Neutrophil (primary cell): ENCODE results near the gene COX6A1.

Experiments used
- H3K27ac ChIP-seq: fragments of 200-600 bp; sonication (generic); 2 replicates; pipeline ENCODE4 v1.5.1; 2016; ENCODE audit warnings: mild to moderate bottlenecking, moderate library complexity
- H3K27me3 ChIP-seq: fragments of 200-600 bp; sonication (generic); 2 replicates; pipeline ENCODE4 v1.6.0; 2016; ENCODE audit warnings: mild to moderate bottlenecking
- H3K36me3 ChIP-seq: fragments of 200-600 bp; sonication (generic); 2 replicates; pipeline ENCODE4 v1.5.1; 2017
- H3K4me1 ChIP-seq, 2 experiments: fragments of 200-600 bp in 1 of 2; sonication (generic) in 1 of 2; 1 replicate in 1 of 2; 2 replicates in 1 of 2; pipeline versions ENCODE4 v1.5.1 to v1.6.1; 2013 to 2016; ENCODE audit warnings: low read depth in 1 of 2, low read length in 1 of 2, mild to moderate bottlenecking in 1 of 2, moderate library complexity in 1 of 2; ENCODE audit not compliant: control insufficient read depth in 1 of 2, insufficient read depth in 1 of 2
- H3K4me3 ChIP-seq, 2 experiments: fragments of 200-600 bp in 1 of 2; sonication (generic) in 1 of 2; 1 replicate in 1 of 2; 2 replicates in 1 of 2; pipeline ENCODE4 v1.5.1; 2013 to 2016; ENCODE audit warnings: low read depth in 1 of 2, low read length in 1 of 2, mild to moderate bottlenecking in 1 of 2, moderate library complexity in 1 of 2
- H3K9me3 ChIP-seq: fragments of 200-600 bp; sonication (generic); 2 replicates; pipeline ENCODE4 v1.5.1; 2016
- CTCF ChIP-seq: fragments of 200-600 bp; sonication (generic); IDR thresholded peaks from 2 replicates; pipeline ENCODE4 v1.5.1; 2016; ENCODE audit warnings: antibody characterized with exemption

COX6A1 gene

GRCh38 chr12:120475643-120476042 lies 37.7 kb downstream of the COX6A1 start:
- no peaks in the 10 kb centered on the region for H3K4me1 ChIP-seq
- no peak for TF ChIP-seq CTCF

GRCh38 chr12:120479458-120479857 lies 41.5 kb downstream of the COX6A1 start:
- TF ChIP-seq CTCF, result no peak
- Histone ChIP-seq H3K9me3 (no peaks in the 10 kb centered on the region), H3K27me3 (no peaks in the 10 kb centered on the region), H3K36me3 (no peaks in the 10 kb centered on the region), H3K4me3 (no peak overlapping the region), H3K4me1 (no peaks in the 10 kb centered on the region), H3K27ac (no peak overlapping the region)

More at GRCh38 chr12:120475643-120476042, 37.7 kb downstream of the COX6A1 start:
- Histone ChIP-seq H3K9me3 (no peaks in the 10 kb centered on the region), H3K4me3 (no peak overlapping the region), H3K27me3 (no peaks in the 10 kb centered on the region), H3K36me3 (no peaks in the 10 kb centered on the region), H3K27ac (no peak overlapping the region)

DNA sequence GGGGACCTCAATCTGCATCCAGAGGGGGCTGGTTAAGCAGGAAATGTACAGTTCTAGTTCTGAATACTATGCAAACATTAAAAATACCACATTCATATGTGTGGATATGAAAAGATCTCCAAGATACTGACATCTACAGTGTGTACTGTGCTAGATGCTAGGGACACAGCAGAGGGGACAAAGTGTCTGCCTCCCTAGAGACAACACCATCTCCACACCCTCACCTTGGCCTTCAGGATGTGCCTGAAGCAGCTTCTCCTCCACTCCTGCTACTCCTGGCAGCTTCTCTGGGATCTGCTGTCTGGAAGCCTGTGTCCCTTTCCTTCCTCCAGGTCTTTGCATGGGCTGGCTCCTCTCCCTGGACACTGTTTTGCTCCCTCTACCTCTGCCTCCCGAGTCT lies 42.3 kb downstream of the COX6A1 start:
- Histone ChIP-seq H3K4me3 (no peak overlapping the region), H3K4me1 (no peaks in the 10 kb centered on the region), H3K36me3 (no peaks in the 10 kb centered on the region), H3K9me3 (no peaks in the 10 kb centered on the region), H3K27ac (no peak overlapping the region), H3K27me3 (no peaks in the 10 kb centered on the region)
- TF ChIP-seq CTCF, result no peak

DNA sequence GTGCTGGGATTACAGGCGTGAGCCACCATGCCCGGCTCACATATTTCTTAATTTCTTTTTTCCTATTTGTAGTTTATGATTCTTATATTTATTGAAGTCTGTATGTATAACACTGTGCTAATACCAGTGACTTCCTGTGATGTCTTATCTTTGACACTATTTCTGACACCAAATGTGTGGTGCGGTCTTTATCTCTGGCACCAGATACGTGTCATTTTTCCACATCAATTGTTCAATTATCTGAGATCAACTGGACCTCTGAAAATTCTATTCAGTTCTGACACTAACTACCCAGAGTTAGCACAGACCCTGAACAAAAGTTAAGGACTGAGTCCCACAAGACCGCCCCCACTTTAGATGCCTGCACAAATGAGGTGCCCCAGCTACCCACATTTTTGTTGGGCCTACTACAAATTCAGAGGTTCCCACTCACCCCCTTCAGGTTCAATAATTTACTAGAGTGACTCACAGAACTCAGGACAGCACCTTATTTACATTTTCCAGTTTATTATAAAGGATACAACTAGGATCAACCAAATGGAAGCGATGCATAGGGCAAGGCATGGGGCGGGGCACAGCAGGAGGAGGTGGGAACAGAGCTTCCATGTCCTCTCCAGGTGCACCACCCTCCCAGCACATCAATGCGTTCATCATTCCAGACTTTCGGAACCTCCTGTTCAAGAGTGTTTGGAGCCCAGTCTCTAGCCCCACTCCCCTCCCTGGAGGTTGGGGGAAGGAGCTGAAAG lies 43.3 kb downstream of the COX6A1 start:
- TF ChIP-seq CTCF, result no peak
- H3K27me3 ChIP-seq, result no peaks in the 10 kb centered on the region
- no peak overlapping the region for H3K4me3 ChIP-seq
- no peaks in the 10 kb centered on the region for H3K9me3 ChIP-seq
- H3K36me3 ChIP-seq, result no peaks in the 10 kb centered on the region
- no peak overlapping the region for H3K27ac ChIP-seq
- H3K4me1 ChIP-seq, result no peaks in the 10 kb centered on the region

- no peaks in the 10 kb centered on the region for H3K9me3 ChIP-seq
- H3K4me3 ChIP-seq, result no peak overlapping the region
- no peaks in the 10 kb centered on the region for H3K4me1 ChIP-seq
- H3K27me3 ChIP-seq, result no peaks in the 10 kb centered on the region
- no peak for TF ChIP-seq CTCF
- no peak overlapping the region for H3K27ac ChIP-seq
- no peaks in the 10 kb centered on the region for H3K36me3 ChIP-seq
Measured at GRCh38 chr12:120483621-120484020, 45.7 kb downstream of the COX6A1 start.
